Umbilical cord (tissue), 2 donors: ENCODE data around the gene RTKN2. TPM values are rescaled to one million over a fixed set of nuclear protein-coding genes. Genes with fewer than 3 reads are reported as not detected.

ENCODE experiments used
- DNase-seq: peaks from one replicate; pipeline ENCODE4 v3.0.0-alpha.2; 2015; ENCODE audit warnings: low spot score
- total RNA-seq: library from RNA; depleted of rRNA; stranded (reverse); fragments of >200 nt; gene quantifications from one replicate; pipeline ENCODE4 v1.2.3, GENCODE V29; 2014; ENCODE audit warnings: low replicate concordance; ENCODE audit not compliant: insufficient read depth

RTKN2 gene
- total RNA-seq, 1 donor from 2014 or later: 5.1 TPM

- DNase-seq: no peak
Measured at GRCh38 chr10:62172465-62172864, 96.2 kb downstream of the RTKN2 start.

GRCh38 chr10:62171791-62172190 is 96.9 kb downstream of the RTKN2 start:
- no peak for DNase-seq

- DNase-seq: no peak
Measured at GRCh38 chr10:62170732-62171131, 97.9 kb downstream of the RTKN2 start.

- peak; percentile 79 for DNase-seq
Measured at GRCh38 chr10:62166331-62167131, 102.1 kb downstream of the RTKN2 start.

- DNase-seq: no peak
Measured at GRCh38 chr10:62165803-62166202, 102.8 kb downstream of the RTKN2 start.

- no peak for DNase-seq
Measured at GRCh38 chr10:62163024-62163423, 105.6 kb downstream of the RTKN2 start.

GRCh38 chr10:62162261-62162981 is 106.2 kb downstream of the RTKN2 start:
- no peak for DNase-seq

GRCh38 chr10:62159351-62159750 is 109.3 kb downstream of the RTKN2 start:
- DNase-seq: no peak

GRCh38 chr10:62157601-62158000 is 111.0 kb downstream of the RTKN2 start:
- DNase-seq: no peak

- no peak for DNase-seq
Measured at GRCh38 chr10:62155054-62155680, 113.5 kb downstream of the RTKN2 start.

GRCh38 chr10:62154231-62154630 is 114.4 kb downstream of the RTKN2 start:
- DNase-seq: no peak

GRCh38 chr10:62153191-62153590 is 115.5 kb downstream of the RTKN2 start:
- peak; percentile 43 for DNase-seq

- DNase-seq: no peak
Measured at GRCh38 chr10:62149621-62150020, 119.0 kb downstream of the RTKN2 start.

- no peak for DNase-seq
Measured at GRCh38 chr10:62148155-62148554, 120.5 kb downstream of the RTKN2 start.

GRCh38 chr10:62147425-62147824 is 121.2 kb downstream of the RTKN2 start:
- no peak for DNase-seq

- no peak for DNase-seq
Measured at GRCh38 chr10:62136931-62137330, 131.7 kb downstream of the RTKN2 start.

- no peak for DNase-seq
Measured at GRCh38 chr10:62133618-62134017, 135.0 kb downstream of the RTKN2 start.

Other genes starting within 250 kb of the RTKN2 start
- 6.3 TPM for gene ZNF365, start 105.5 kb upstream of the RTKN2 start, total RNA-seq